Fibroblast of upper back skin (primary cell): ENCODE data around the gene CCDC106.
A peak's percentile ranks its signal among the peaks of the same experiment; 100 is the strongest.

ENCODE experiments used
- DNase-seq: peaks from one replicate; pipeline ENCODE4 v3.0.0-alpha.2; 2013

The CCDC106 gene

DNA sequence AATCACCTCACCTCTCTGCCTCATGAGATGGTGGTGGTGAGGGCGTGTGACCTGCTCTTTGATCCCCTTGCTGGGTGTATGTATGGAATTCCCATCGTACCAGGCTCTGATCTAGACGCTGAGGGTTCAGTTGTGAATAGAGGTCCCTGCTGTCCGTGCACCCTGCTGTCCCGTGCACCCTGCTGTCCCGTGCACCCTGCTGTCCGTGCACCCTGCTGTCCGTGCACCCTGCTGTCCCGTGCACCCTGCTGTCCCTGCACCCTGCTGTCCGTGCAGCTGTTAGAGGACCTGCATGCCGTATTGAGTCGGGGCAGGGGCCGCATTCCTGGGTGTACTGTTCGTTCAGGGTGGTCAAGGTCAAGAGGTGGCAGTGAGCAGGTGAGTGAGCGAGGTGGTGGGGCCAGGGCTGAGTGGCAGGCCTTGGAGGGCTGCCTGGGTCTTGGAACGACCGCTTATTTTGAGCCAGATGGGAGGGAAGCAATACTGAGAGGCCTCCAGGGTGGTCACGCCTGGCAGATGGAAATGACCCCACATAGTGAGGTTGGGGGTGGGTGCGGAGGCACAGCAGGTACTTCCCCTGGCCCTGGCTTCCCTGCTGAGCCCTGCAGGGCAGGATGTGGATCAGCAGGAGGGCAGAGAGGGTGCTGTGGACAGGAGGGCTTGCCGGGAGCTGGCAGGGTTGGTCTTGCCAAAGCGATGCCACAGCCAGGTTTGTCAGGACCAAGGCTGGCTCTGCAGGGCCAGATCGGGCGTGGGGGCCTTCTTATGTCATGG is 22.5 kb downstream of the CCDC106 start:
- no peak for DNase-seq

DNA sequence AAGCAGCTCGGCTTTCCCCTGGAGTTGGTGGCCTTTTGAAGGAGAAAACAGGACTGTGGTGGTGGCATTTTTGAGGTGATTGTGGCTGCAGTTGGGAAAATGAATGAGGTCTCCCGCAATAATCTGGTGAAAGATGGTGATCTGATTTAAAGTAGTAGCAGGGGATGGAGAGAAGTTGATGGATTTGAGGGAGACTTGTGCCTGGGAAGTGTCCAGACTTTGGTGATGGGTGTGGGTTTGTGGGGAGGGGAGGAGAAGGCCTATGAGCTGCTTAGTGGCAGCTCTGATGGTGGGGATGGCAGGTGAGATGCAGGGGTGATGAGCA is 23.0 kb downstream of the CCDC106 start:
- DNase-seq = no peak

- peak; percentile 19 for DNase-seq
Measured at GRCh38 chr19:55672418-55672817, 24.4 kb downstream of the CCDC106 start.

DNA sequence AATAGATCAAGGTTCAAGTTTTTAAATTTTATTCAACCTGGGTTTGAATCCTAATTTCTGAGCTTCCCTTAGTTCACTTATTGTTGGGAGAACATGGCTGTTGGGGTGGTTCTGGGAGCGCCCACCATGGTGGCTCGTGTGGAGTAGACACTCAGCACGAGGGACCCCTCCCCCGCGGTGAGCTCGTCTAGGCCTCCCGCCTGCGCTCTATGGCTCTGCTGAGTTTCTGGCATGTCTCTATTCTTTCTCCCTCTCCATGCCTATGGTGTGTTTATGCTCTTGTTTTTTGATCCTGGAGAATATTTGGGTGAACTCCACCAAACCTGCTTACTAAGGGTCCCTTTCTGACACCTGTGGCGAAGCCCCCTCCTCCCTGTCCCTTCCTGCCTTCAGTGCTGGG is 25.5 kb downstream of the CCDC106 start:
- no peak for DNase-seq

GRCh38 chr19:55673889-55674288 is 25.9 kb downstream of the CCDC106 start:
- no peak for DNase-seq

DNA sequence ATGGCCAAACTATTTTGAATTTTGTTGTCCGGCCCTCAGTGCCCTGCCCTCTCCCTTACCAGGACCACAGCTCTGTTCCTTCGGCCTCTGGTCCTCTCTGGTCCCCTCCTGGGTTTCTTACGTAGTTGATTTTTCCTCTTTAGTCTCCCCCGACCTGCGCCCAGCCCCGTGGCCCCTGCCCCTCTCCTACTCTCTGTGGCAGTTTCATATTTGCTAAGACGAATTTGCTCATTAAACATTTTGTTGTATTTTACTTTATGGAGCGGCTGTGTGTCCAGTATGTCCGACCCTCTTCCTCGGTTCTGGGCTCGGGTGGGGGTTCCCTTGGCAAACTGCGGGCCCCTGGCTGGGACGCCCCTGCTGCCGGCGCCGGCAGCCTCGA is 26.4 kb downstream of the CCDC106 start:
- DNase-seq = no peak

DNA sequence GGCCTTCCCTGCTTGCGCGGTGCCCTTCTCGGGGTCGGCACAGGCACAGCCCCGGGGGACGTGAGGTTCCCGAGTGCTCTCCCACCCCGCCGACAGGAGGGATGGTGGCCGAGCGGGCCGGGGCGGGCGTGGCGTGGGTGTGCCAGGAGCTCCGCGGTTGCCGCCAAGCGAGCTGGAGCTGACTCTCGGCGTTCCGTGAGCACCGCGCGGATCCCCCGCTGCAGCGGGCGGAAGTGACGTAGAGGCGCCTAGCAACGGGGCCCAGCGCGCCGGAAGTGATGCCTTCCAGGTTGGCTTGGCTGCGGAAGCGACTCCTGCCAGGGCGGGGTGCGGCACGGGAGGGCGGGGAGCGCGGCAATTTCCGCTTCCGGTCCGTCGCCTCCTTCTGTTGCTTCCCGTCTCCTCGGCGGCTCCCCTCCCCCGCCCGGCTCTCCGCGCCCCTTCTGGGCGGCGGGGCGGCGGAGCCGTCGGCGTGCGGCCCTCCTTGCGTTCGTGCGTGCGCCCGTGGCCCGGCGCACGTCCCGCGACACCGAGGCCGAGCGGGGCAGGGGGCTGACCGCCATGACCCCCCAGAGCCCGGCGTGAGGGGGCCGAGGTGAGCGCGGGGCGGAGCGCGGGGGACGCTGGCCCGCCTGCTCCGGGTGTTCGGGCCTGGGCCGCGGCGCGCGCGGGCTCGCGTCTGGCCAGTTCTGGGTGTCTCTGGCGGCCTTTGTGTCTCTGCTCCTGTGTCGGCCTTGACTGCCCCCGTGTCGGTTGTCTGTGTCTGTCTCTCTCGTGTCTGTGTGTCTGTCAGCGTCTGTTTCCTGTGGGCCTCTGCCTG is 27.0 kb downstream of the CCDC106 start, which contains the start of gene EPN1:
Gene EPN1 (plus strand): TSS at position 386 of the 820 bp plus-strand sequence. CDS start 3,402 bp downstream, outside the sequence.
- peak; percentile 96 for DNase-seq

DNA sequence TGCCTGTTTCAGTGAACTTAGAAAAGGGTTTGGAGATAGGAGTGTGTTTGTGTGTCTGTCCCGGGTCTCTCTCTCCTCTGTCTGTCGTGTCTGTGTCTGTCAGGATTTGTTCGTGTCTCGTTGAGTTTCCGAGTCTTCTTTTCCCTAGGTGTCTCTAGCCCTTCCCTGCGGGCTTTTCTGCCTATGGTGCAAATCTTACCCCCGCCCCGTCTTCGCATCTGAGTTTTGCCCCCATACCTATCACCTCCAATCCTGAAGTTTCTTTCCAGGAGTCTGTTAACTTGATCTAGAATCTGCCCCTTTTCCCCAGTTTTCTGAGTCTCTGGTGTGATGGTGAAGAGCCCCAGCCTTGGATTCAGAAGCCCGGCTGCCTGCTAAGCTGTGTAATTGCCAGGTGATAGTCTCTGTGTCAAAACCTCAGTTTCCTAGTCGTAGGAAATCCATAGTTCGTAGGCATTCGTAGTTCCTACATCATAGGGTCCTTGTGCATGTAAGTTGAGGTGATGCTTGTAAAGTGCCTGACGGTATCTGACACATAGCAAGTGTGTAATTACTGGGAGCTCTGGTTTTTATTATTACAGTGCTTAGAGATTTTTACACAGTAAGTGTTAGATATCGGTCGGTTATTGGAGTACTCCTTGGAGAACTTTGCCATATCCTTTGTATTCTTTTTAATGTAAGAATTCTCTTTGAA is 27.8 kb downstream of the CCDC106 start:
- no peak for DNase-seq

DNA sequence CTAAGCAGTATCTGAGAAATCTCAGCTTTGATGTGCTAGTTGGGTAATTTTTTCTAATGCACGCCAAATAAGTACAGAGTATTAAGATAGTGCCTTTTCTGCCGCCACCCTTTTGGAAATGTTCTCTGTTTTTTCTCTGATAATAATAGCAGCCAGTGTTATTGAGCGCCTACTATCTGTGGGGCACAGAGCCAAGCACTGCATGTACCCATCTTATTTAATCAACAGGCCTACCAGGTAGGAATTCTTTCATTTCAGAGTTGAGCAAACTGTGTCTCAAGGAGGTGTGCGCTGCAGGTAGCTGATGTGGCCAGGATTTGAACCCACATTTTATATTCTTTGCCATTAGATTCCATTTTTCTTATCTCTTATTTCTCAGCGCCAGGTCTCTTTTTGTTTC is 28.4 kb downstream of the CCDC106 start:
- no peak for DNase-seq

DNA sequence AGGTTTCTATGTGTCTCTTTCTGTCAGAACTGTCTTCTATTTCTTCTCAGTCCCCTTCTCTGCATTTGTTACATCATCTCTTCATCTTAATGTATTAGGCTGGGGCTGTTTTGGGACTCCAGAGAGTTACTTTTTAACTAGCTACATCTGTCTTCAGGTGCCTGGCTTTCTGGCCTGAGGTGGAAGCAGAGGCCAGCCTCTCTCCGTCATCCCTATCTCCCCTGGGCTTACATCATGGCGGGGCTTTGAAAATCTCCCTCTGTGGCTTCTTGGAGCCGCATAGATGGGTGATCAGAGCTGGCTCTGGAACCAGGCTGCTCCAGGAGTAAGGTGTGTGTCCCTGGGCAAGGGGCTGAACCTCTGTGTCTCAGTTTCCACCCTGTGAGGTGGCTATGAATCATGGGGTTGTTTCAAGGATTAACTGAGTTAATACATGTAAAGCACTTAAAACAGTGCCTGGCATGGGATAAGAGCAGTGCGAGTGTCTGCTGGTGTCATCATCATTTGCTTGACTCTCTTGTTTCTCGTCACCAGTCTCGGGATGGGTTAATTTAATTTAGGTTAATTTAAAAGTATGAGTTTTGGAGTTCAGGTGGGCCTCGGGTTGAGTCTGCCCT is 29.0 kb downstream of the CCDC106 start:
- no peak for DNase-seq

GRCh38 chr19:55677572-55678028 is 29.6 kb downstream of the CCDC106 start:
- DNase-seq = no peak

GRCh38 chr19:55678121-55678671 is 30.2 kb downstream of the CCDC106 start:
- DNase-seq = no peak

DNA sequence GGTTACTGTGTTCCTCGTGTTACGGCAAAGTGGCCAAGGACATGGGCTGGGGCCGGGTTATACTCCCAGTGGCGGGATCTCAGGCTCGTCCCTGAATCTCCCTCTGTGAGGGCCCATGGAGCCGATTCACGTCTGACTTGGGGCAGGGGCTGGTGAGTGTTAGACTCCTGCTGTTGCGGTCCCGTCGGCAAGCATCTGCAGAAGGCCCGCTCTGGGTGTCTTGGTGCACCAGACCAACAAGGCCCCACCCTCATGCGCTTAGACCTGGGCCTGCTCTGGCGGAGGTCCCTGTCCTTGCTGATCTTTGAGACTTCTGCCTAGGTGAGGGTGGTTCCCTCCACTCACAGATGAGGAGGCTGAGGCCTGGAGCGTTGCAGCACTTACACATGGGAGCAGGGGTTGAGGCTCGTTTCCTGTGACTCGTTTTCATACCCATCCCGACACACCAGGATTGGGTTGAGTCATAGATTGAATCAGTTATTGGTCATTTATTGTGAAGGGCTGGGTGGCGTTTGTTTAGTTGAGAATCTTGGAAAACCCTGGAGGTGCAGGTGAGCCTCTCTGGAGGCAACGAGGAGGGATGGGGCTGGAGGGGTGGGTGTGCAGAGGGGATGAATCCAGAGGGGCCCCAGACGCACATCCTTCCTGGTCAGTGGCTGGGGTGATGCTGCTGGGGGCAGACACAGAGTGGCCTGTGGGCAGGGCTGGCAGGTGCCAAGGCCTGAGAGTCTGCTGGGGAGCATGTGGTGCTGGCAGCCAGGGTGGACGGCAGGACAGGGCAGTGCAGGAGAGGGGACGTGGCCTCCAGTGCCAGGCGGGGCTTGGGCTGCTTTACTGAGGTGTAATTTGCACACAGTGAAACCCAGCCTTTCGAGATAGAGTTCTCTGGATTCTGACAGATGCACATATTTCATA is 31.6 kb downstream of the CCDC106 start:
- no peak for DNase-seq

DNA sequence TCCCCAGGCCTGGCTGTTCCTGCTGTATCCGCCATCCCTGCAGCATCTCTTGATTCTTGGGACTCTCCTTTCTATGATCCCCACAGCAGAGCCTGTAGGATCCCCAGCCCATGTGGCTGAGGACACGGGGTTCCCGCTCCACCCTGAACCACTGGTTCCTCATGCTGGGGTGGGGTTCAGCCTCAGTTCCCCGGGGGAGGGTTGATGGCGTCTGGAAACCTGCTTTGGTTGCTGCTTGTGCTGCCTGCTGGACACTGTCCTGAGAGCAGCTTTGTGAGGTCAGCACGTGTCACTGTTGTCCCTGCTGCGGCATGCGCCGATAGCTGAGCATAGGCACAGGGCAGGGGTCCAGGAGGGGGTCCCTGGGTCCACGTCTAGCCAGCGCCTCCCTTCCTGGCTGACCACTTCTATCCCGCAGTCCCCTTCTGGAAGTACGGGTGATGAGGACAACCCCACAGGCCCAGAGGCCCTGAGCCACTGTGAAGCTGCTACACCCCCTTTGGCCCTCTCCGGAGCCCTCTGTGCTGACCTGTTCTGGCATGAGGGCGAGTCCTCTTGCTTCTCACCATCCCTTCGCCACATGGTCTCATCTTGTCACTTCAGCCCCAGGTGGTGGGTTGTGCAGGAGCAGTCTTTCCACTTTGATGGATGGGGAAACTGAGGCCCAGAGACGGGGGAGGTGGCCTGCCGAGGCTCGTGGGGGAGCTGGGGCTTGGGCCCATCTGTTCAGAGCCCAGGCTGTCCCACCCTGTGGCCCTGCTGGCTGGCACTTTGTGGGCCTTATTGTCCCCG is 32.5 kb downstream of the CCDC106 start:
- no peak for DNase-seq

- no peak for DNase-seq
Measured at GRCh38 chr19:55681131-55682092, 33.4 kb downstream of the CCDC106 start.

DNA sequence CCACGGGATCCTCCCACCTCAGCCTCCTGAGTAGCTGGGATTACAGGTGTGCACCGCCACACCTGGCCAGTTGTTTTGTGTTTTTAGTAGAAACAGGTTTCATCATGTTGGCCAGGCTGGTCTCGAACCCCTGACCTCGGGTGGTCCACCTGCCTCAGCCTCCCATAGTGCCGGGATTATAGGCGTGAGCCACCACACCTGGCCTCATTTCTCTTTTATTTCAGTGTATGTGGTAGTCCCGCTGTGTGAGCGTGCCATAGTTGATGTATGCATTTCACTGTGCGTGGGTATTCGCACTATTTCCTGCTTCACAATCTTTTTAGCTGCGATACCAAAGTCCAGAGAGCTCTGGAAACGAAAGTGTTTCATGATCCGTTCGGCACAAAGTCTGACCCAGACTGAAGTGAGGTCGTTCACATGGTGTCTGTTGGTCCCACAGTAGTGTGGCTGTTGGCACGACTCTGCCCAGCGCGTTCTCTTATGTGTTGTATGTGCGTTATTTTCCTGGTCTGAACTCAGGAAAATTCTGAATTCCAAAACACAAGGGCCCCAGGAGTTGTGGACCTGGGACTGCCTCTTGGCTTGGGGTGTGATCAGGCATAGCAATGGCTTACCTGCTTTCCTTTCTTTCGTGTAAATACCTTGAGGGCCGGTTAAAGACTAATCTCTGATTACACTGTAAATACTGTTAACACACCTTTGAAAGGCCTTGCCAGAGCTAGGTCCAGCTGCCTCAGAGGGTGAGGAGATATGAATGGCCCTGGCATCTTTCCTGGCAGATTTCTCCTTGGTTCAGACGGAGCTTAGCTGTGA is 35.6 kb downstream of the CCDC106 start:
- DNase-seq = no peak

DNA sequence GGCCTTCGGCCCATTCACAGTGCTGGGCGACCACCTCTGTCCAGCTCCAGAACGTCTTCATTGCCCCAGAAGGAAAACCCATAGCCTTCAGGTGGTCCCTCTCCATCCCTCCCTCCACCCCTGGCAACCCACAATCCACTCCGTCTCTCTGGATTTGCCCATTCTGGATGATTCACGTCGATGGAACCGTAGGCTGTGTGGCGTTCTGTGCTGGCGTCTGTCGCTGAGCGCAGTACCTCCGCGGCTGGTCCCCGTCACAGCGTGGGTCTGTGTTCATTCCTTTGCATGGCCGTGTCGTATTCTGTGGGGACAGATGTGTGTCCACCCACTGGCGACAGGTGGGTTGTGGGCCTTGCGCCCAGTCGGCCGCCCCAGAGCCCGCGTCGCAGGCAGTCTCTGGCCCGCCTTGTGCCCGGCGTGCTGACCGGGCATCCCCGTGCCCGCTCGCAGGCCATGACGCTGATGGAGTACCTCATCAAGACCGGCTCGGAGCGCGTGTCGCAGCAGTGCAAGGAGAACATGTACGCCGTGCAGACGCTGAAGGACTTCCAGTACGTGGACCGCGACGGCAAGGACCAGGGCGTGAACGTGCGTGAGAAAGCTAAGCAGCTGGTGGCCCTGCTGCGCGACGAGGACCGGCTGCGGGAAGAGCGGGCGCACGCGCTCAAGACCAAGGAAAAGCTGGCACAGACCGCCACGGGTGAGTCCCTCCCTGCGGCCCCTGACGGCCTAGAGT is 37.1 kb downstream of the CCDC106 start:
- DNase-seq = no peak

- DNase-seq = no peak
Measured at GRCh38 chr19:55685776-55686175, 37.8 kb downstream of the CCDC106 start.
